ENCODE results near the gene ZNF511. TPM values are rescaled to one million over a fixed set of nuclear protein-coding genes. Genes with fewer than 3 reads are reported as not detected.

ZNF511 gene
- total RNA-seq, 1 experiment from 2014 or later, result 44.7 TPM

DNA sequence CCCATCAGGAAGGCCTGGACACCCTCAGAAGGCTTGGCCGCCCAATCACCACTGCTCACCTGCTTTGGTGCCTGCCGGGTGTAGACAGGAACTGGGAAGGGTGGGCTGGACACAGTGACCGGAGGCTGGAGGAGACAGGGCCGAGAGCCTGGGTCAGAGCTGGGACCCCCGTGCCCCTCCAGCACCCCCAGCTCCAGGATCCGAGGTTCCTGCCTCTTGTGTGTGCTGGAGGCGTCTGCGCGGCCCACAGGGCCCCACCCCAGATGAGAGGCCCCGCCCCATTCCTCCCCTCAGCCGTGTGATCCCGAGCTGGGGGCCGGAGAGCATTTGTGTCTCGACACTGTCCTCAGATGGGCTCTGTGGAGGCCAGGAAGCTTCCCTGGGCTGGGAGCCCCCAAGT, 41.4 kb upstream of the ZNF511 start:
- Histone ChIP-seq H3K79me2 (ENCODE audit: low read depth) (no peaks in the 10 kb centered on the region), H3K4me3 (no peak overlapping the region), H3K36me3 (ENCODE audit: low read depth) (no peaks in the 10 kb centered on the region), H3K4me2 (no peak overlapping the region), H3K4me1 (replicated peaks; ENCODE audit: insufficient read depth) (peaks cover 15% of the 10 kb centered on the region), H3K27ac (no peak overlapping the region), H3F3A (ENCODE audit: insufficient read depth, low read depth) (no peaks in the 10 kb centered on the region; the same call in 1 of the 2 replicates), H2AFZ (no peak overlapping the region), H3K27me3 (ENCODE audit: insufficient read depth, low read depth) (no peaks in the 10 kb centered on the region), H4K20me1 (ENCODE audit: insufficient read depth) (no peaks in the 10 kb centered on the region), H3K9me2 (ENCODE audit: insufficient read depth) (no peaks in the 10 kb centered on the region), H3K9me3 (ENCODE audit: insufficient read depth, low read depth) (no peaks in the 10 kb centered on the region)
- POLR2A ChIA-PET (ENCODE audit: unreplicated experiment), result interaction anchor here (0.6 kb wide), 1 partner anchor 8 kb away, joined by 3 read pairs; no protein-coding TSS in a partner anchor
- no peak for TF ChIP-seq EZH2 (IDR thresholded peaks at IDR 0.05; ENCODE audit: low read depth)
- TF ChIP-seq, protein P1, sequence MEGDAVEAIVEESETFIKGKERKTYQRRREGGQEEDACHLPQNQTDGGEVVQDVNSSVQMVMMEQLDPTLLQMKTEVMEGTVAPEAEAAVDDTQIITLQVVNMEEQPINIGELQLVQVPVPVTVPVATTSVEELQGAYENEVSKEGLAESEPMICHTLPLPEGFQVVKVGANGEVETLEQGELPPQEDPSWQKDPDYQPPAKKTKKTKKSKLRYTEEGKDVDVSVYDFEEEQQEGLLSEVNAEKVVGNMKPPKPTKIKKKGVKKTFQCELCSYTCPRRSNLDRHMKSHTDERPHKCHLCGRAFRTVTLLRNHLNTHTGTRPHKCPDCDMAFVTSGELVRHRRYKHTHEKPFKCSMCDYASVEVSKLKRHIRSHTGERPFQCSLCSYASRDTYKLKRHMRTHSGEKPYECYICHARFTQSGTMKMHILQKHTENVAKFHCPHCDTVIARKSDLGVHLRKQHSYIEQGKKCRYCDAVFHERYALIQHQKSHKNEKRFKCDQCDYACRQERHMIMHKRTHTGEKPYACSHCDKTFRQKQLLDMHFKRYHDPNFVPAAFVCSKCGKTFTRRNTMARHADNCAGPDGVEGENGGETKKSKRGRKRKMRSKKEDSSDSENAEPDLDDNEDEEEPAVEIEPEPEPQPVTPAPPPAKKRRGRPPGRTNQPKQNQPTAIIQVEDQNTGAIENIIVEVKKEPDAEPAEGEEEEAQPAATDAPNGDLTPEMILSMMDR (conservative IDR thresholded peaks at IDR 0.05), result no peak
- intact Hi-C loops (cut with micrococcal nuclease; ENCODE audit: unreplicated experiment), result no loop called here
- BruUV-seq (replicated peaks), result no TSS peak
- CTCF ChIA-PET, result no interaction called here
- DNase-seq, result no peak

DNA sequence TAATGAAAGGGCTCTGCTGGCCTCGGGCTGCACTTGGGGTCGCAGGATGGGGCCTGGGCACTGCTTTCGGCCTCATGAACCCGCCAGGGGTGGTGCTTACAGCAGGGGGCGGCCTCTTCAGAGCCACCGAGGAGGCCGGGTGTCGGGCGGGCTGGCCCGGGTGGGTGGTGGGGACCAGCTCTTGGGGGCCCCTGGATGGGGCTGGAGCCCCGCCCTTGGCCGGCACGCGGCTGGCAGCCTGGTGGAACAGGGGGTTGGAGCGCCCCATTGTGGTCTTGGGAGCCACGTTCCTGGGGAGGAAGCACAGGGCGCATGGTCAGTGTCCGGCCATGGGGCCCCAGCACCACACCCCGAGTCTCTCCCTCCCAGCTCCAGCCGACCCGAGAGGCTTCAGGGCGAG, 40.9 kb upstream of the ZNF511 start:
- Histone ChIP-seq H3K36me3 (ENCODE audit: low read depth) (no peaks in the 10 kb centered on the region), H3K27ac (no peak overlapping the region), H3K27me3 (ENCODE audit: insufficient read depth, low read depth) (no peaks in the 10 kb centered on the region), H3K9me3 (ENCODE audit: insufficient read depth, low read depth) (no peaks in the 10 kb centered on the region), H3K9me2 (ENCODE audit: insufficient read depth) (no peaks in the 10 kb centered on the region), H4K20me1 (ENCODE audit: insufficient read depth) (no peaks in the 10 kb centered on the region), H3K4me2 (no peak overlapping the region), H3K79me2 (ENCODE audit: low read depth) (no peaks in the 10 kb centered on the region), H3F3A (ENCODE audit: insufficient read depth, low read depth) (no peaks in the 10 kb centered on the region; the same call in 1 of the 2 replicates), H2AFZ (no peak overlapping the region), H3K4me1 (replicated peaks; ENCODE audit: insufficient read depth) (peaks cover 15% of the 10 kb centered on the region), H3K4me3 (no peak overlapping the region)
- ChIA-PET POLR2A (ENCODE audit: unreplicated experiment) (interaction anchor here (0.6 kb wide), 1 partner anchor 8 kb away, joined by 3 read pairs; no protein-coding TSS in a partner anchor), CTCF (no interaction called here)
- no TSS peak for BruUV-seq (replicated peaks)
- intact Hi-C loops (cut with micrococcal nuclease; ENCODE audit: unreplicated experiment), result no loop called here
- DNase-seq, result no peak
- TF ChIP-seq, protein P1 (conservative IDR thresholded peaks at IDR 0.05), result no peak
- no peak for TF ChIP-seq EZH2 (IDR thresholded peaks at IDR 0.05; ENCODE audit: low read depth)

DNA sequence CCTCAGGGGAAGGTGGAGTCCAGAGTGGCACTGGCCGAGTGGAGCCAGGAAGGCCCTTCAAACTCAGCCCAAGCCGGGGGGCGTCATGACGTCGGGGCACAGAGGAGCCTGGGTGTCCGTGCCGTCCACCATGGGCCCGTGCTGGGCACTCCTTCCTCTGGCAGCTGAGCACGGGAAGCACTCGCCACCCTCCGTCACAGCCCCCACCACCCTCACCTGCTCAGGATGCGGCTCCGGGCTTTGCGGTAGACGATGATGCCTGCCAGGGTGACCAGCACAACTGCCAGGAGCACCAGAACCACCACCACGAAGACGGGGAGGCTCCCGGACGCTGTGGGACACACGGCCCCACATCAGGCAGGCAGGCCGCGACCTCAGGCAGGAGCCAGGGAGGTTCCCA, 40.2 kb upstream of the ZNF511 start:
- H3K9me2 ChIP-seq (ENCODE audit: insufficient read depth), result no peaks in the 10 kb centered on the region
- H3K27ac ChIP-seq, result no peak overlapping the region
- TF ChIP-seq, protein P1 (conservative IDR thresholded peaks at IDR 0.05), result no peak
- no peak for TF ChIP-seq EZH2 (IDR thresholded peaks at IDR 0.05; ENCODE audit: low read depth)
- POLR2A ChIA-PET (ENCODE audit: unreplicated experiment), result no interaction called here
- H3K36me3 ChIP-seq (ENCODE audit: low read depth), result no peaks in the 10 kb centered on the region
- H2AFZ ChIP-seq, result no peak overlapping the region
- no peaks in the 10 kb centered on the region for H3K79me2 ChIP-seq (ENCODE audit: low read depth)
- no peaks in the 10 kb centered on the region; the same call in 1 of the 2 replicates for H3F3A ChIP-seq (ENCODE audit: insufficient read depth, low read depth)
- no peaks in the 10 kb centered on the region for H4K20me1 ChIP-seq (ENCODE audit: insufficient read depth)
- CTCF ChIA-PET, result interaction anchor here (0.6 kb wide), 1 partner anchor 31 kb away, joined by 5 read pairs; the partner anchor contains the start of gene VENTX
- H3K9me3 ChIP-seq (ENCODE audit: insufficient read depth, low read depth), result no peaks in the 10 kb centered on the region
- no peaks in the 10 kb centered on the region for H3K27me3 ChIP-seq (ENCODE audit: insufficient read depth, low read depth)
- no TSS peak for BruUV-seq (replicated peaks)
- intact Hi-C loops (cut with micrococcal nuclease; ENCODE audit: unreplicated experiment), result no loop called here
- no peak for DNase-seq
- no peak overlapping the region for H3K4me2 ChIP-seq
- no peak overlapping the region for H3K4me3 ChIP-seq
- H3K4me1 ChIP-seq (replicated peaks; ENCODE audit: insufficient read depth), result peaks cover 15% of the 10 kb centered on the region
